ENCODE results near the gene MYLIP. TPM values are rescaled to one million over a fixed set of nuclear protein-coding genes. Genes with fewer than 3 reads are reported as not detected.

Gene MYLIP
- total and polyA plus RNA-seq, 2 experiments from 2014 or later = 26.7 to 33.8 TPM

- H3K79me2 ChIP-seq (replicated peaks; ENCODE audit: insufficient read depth) = no peaks in the 10 kb centered on the region
- H3K4me1 ChIP-seq (ENCODE audit: insufficient read depth) = no peaks in the 10 kb centered on the region
- no peaks in the 10 kb centered on the region for H3K36me3 Mint-ChIP-seq (ENCODE audit: low read depth)
- H3F3A ChIP-seq (replicated peaks; ENCODE audit: low read depth) = no peaks in the 10 kb centered on the region
- TF ChIP-seq ZNF114 (CRISPR knock-in tag; IDR thresholded peaks at IDR 0.05) (no peak), CREB1 (CRISPR knock-in tag; IDR thresholded peaks at IDR 0.05; ENCODE audit: low read depth) (no peak), CTCF (conservative IDR thresholded peaks at IDR 0.05; ENCODE audit: low read depth in 2 of 2) (no peak), JUNB (IDR thresholded peaks at IDR 0.05; ENCODE audit: unreplicated experiment) (no peak), ZNF462 (CRISPR knock-in tag; IDR thresholded peaks at IDR 0.05) (no peak), REST (IDR thresholded peaks at IDR 0.05; ENCODE audit: unreplicated experiment) (no peak), ZNF331 (CRISPR knock-in tag; IDR thresholded peaks at IDR 0.05; ENCODE audit: low read depth) (no peak), ETS1 (IDR thresholded peaks at IDR 0.05) (no peak)
- ATAC-seq (no peak), DNase-seq (ENCODE audit: low spot score) (no peak)
- no peaks in the 10 kb centered on the region for H3K27me3 ChIP-seq (ENCODE audit: insufficient read depth)
- no peak overlapping the region for H3K4me3 ChIP-seq
- 0 out of 2 replicates have a peak overlapping the region, but pooled peaks have one; percentile 47 for H2AFZ ChIP-seq
- no peak overlapping the region for H3K4me2 ChIP-seq
- H3K27ac ChIP-seq (ENCODE audit: low read depth) = no peak overlapping the region
- no peaks in the 10 kb centered on the region for H3K4me1 Mint-ChIP-seq
- H3K36me3 ChIP-seq (ENCODE audit: insufficient read depth) = no peaks in the 10 kb centered on the region
- no peaks in the 10 kb centered on the region for H3K9me3 Mint-ChIP-seq
- 0 out of 2 replicates have a peak, but pooled peaks cover 3% of the 10 kb centered on the region for H3K9me2 ChIP-seq (ENCODE audit: insufficient read depth)
- no peak overlapping the region for H3K27ac Mint-ChIP-seq
- no peaks in the 10 kb centered on the region for H4K20me1 ChIP-seq (replicated peaks; ENCODE audit: insufficient read depth)
- H3K4me3 Mint-ChIP-seq = no peak overlapping the region
- H3K27me3 Mint-ChIP-seq (ENCODE audit: insufficient read depth, low read depth, poor library complexity) = peaks cover 2% of the 10 kb centered on the region
Measured at GRCh38 chr6:16108921-16109658, 19.8 kb upstream of the MYLIP start.
